Cardiac muscle cell (in vitro differentiated cells and primary cell): Measurements from ENCODE around the gene ADRM1. TPM values are rescaled to one million over a fixed set of nuclear protein-coding genes. Genes with fewer than 3 reads are reported as not detected.

Source experiments
- DNase-seq, 2 donors: peaks; one replicate each; pipeline versions ENCODE4 v3.0.0 to v3.0.0-alpha.2; 2010 to 2017; ENCODE audit warnings: low read depth in 1 of 2, low spot score in 1 of 2
- H3K27ac ChIP-seq: fragments of 200-600 bp; sonication (generic); 2 replicates; pipeline ENCODE4 v1.5.1; 2016
- H3K27me3 ChIP-seq: fragments of 200-600 bp; sonication (generic); 2 replicates; pipeline ENCODE4 v1.6.0; 2016; ENCODE audit warnings: control low read depth
- H3K36me3 ChIP-seq: fragments of 200-600 bp; sonication (generic); 2 replicates; pipeline ENCODE4 v1.5.1; 2016; ENCODE audit warnings: control low read depth
- H3K4me1 ChIP-seq: fragments of 200-600 bp; sonication (generic); 2 replicates; pipeline ENCODE4 v1.8.1; 2017; ENCODE audit warnings: low read depth, mild to moderate bottlenecking, mixed run types
- H3K4me3 ChIP-seq: fragments of 200-600 bp; sonication (generic); 2 replicates; pipeline ENCODE4 v1.5.1; 2016; ENCODE audit warnings: mild to moderate bottlenecking
- H3K9me3 ChIP-seq: fragments of 200-600 bp; sonication (generic); 2 replicates; pipeline ENCODE4 v1.5.1; 2017; ENCODE audit warnings: low read depth, mild to moderate bottlenecking, control low read depth
- CTCF ChIP-seq: IDR thresholded peaks from 2 replicates; pipeline ENCODE4 v1.5.1; 2012; ENCODE audit warnings: low read depth, mild to moderate bottlenecking, low read length
- polyA plus RNA-seq: library from polyadenylated mRNA; unstranded; fragments of >200 nt; fragmentation: Nextera tagmentation; extraction: Ambion mirVana; gene quantifications from 2 replicates; pipeline ENCODE4 v1.2.1, GENCODE V29; 2016
- total RNA-seq: library from RNA; depleted of rRNA; stranded (reverse); fragments of >200 nt; gene quantifications from 2 replicates; pipeline ENCODE4 v1.2.3, GENCODE V29; 2016

ADRM1 gene
- total and polyA plus RNA-seq, 2 experiments from 2014 or later: 128 to 160 TPM

GRCh38 chr20:62309947-62310756 lies 7.4 kb downstream of the ADRM1 start:
- Histone ChIP-seq H3K4me1 (no peaks in the 10 kb centered on the region), H3K9me3 (no peaks in the 10 kb centered on the region), H3K4me3 (no peak overlapping the region), H3K27me3 (no peaks in the 10 kb centered on the region), H3K36me3 (peaks cover 71% of the 10 kb centered on the region), H3K27ac (no peak overlapping the region)
- DNase-seq: no peak
- no peak for TF ChIP-seq CTCF

GRCh38 chr20:62310757-62311121 lies 7.9 kb downstream of the ADRM1 start:
- DNase-seq: no peak
- H3K27me3 ChIP-seq: no peaks in the 10 kb centered on the region
- no peak for TF ChIP-seq CTCF
- H3K4me1 ChIP-seq: no peaks in the 10 kb centered on the region
- peaks cover 75% of the 10 kb centered on the region for H3K36me3 ChIP-seq
- H3K9me3 ChIP-seq: no peaks in the 10 kb centered on the region
- no peak overlapping the region for H3K4me3 ChIP-seq
- H3K27ac ChIP-seq: no peak overlapping the region

GRCh38 chr20:62311150-62311549 lies 8.4 kb downstream of the ADRM1 start:
- Histone ChIP-seq H3K27me3 (no peaks in the 10 kb centered on the region), H3K36me3 (peaks cover 76% of the 10 kb centered on the region), H3K4me1 (no peaks in the 10 kb centered on the region), H3K9me3 (no peaks in the 10 kb centered on the region), H3K4me3 (no peak overlapping the region), H3K27ac (no peak overlapping the region)
- DNase-seq: no peak
- TF ChIP-seq CTCF: no peak

GRCh38 chr20:62311832-62312661 lies 9.2 kb downstream of the ADRM1 start:
- H3K9me3 ChIP-seq: no peaks in the 10 kb centered on the region
- DNase-seq: no peak
- no peak overlapping the region for H3K4me3 ChIP-seq
- H3K27ac ChIP-seq: no peak overlapping the region
- no peak for TF ChIP-seq CTCF
- no peaks in the 10 kb centered on the region for H3K4me1 ChIP-seq
- H3K27me3 ChIP-seq: no peaks in the 10 kb centered on the region
- H3K36me3 ChIP-seq: peaks cover 74% of the 10 kb centered on the region

DNA sequence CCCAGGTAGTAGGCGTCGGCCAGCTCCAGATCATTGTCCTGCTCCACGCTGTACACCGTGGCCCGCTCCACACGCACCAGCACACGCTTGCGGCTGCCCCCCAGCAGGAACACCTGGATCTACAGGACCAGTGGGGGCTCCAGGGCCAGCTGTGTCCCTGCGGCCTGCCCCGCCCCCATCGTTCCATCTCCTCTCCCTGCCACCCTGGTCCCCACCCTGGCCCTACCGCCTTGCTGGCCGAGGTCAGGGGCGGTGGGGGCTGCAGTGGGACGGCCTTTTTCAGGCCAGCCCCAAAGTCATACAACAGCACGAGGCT lies 9.8 kb downstream of the ADRM1 start:
- Histone ChIP-seq H3K4me1 (no peaks in the 10 kb centered on the region), H3K36me3 (peaks cover 71% of the 10 kb centered on the region)
- TF ChIP-seq CTCF: no peak

More for the DNA sequence above, 9.8 kb downstream of the ADRM1 start:
- no peaks in the 10 kb centered on the region for H3K27me3 ChIP-seq
- no peaks in the 10 kb centered on the region for H3K9me3 ChIP-seq
- H3K4me3 ChIP-seq: no peak overlapping the region
- no peak for DNase-seq
- H3K27ac ChIP-seq: no peak overlapping the region
